ENCODE data around the gene TMEM80. TPM values are rescaled to one million over a fixed set of nuclear protein-coding genes. Genes with fewer than 3 reads are reported as not detected.
A peak's percentile ranks its signal among the peaks of the same experiment; 100 is the strongest.
"Not testable (repeated sequence)": the region's sequence is repeated elsewhere in the genome, so short reads cannot be mapped to it uniquely, and the experiment has no call there.

Gene TMEM80
- total and polyA plus RNA-seq, 4 donors = 10.0 to 38.9 (median 22.9) TPM

DNA sequence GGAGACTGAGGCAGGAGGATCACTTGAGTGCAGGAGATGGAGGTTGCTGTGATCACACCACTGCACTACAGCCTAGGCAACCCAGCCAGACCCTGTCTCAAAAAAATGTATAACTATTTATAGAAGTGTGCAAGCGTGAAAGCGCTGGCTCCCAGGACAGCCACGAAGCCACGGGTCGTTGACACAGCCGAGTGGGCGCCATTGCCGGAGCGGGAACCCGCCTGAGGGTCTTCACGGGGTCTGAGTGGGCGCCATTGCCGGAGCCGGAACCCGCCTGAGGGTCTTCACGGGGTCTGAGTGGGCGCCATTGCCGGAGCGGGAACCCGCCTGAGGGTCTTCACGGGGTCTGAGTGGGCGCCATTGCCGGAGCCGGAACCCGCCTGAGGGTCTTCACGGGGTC is 38.9 kb downstream of the TMEM80 start:
- not testable (repeated sequence) for H3K27me3 ChIP-seq (ENCODE audit: control insufficient read depth, insufficient read depth, low read length); H3K36me3 ChIP-seq (ENCODE audit: control insufficient read depth, insufficient read depth, low read length); H3K27ac ChIP-seq (ENCODE audit: low read depth, low read length); H3K4me3 ChIP-seq (ENCODE audit: low read depth, low read length); H3K9me3 ChIP-seq (ENCODE audit: control insufficient read depth, insufficient read depth, low read length); DNase-seq (ENCODE audit: low read depth in 4 of 6, low spot score in 6 of 6)
- H3K4me1 ChIP-seq (ENCODE audit: control insufficient read depth, insufficient read depth, low read length) = peaks cover 22% of the 10 kb centered on the region
- WGBS (ENCODE audit: insufficient coverage) = 99% methylated on average over 10 of the region's 26 CpGs

DNA sequence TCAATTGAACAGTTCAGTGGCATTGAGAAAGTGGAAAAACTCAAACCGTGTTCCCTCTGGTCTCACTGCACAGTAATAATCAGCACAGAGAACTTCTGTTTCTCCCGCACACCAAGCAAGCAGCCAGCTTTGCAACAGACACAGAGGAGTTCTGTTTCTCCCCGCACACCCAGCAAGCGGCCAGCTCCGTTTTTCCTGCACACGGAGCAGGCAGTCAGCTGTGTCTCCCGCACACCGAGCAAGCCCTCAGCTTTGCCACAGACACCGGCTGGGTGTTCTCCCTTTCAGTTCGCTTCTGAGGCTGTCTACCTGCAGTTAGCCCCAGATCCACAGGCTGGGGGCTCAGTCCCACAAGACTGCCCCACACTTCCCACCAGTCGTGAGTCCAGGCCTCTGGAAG is 41.8 kb downstream of the TMEM80 start:
- Histone ChIP-seq H3K27me3 (ENCODE audit: control insufficient read depth, insufficient read depth, low read length) (peaks cover 3% of the 10 kb centered on the region), H3K4me3 (ENCODE audit: low read depth, low read length) (no peak overlapping the region), H3K9me3 (ENCODE audit: control insufficient read depth, insufficient read depth, low read length) (no peaks in the 10 kb centered on the region), H3K4me1 (ENCODE audit: control insufficient read depth, insufficient read depth, low read length) (peaks cover 16% of the 10 kb centered on the region), H3K27ac (ENCODE audit: low read depth, low read length) (no peak overlapping the region), H3K36me3 (ENCODE audit: control insufficient read depth, insufficient read depth, low read length) (no peaks in the 10 kb centered on the region)
- DNase-seq (ENCODE audit: low read depth in 4 of 6, low spot score in 6 of 6) = peak in 1 of 6 donors; percentile 49
- 36% methylated on average over 11 of the region's 11 CpGs for WGBS (ENCODE audit: insufficient coverage)

DNA sequence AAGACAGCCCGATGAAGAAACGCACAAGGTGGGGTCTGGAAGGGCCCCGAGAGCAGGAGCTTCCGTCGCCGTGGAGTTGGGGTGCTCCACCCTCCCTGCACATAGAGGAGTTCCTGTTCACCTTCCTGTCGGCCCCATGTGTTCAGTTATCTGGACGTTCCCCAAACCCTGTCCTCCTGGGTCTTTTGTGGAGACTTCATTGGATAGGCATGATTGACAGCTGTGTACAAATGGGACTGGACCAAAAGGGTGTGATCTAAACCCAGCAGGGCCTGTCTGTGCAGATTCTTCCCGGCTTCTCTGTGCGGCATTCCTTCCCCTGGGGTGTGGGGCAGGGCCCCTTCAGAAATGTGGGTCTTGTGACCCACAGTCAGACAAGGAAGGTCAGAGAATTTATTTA is 42.3 kb downstream of the TMEM80 start:
- H3K27me3 ChIP-seq (ENCODE audit: control insufficient read depth, insufficient read depth, low read length); H3K36me3 ChIP-seq (ENCODE audit: control insufficient read depth, insufficient read depth, low read length); DNase-seq (ENCODE audit: low read depth in 4 of 6, low spot score in 6 of 6); H3K9me3 ChIP-seq (ENCODE audit: control insufficient read depth, insufficient read depth, low read length); H3K4me3 ChIP-seq (ENCODE audit: low read depth, low read length); H3K27ac ChIP-seq (ENCODE audit: low read depth, low read length): not testable (repeated sequence)
- WGBS (ENCODE audit: insufficient coverage) = 50% methylated on average over 9 of the region's 10 CpGs
- peaks cover 16% of the 10 kb centered on the region for H3K4me1 ChIP-seq (ENCODE audit: control insufficient read depth, insufficient read depth, low read length)

DNA sequence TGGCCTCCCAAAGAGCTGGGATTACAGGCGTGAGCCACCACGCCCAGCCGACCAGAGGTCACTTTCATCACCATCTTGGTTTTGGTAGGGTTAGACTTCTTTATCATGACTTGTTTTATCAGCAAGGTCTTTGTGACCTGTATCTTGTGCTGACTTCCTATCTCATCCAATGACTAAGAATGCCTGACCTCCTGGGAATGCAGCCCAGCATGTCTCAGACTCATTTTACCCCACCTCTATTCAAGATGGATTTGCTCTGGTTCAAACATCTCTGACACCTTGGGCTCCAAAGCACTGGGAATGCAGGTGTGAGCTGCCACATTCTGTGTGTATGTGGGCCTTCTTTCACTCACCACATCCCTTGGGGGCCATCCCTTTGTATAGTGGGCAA is 46.5 kb downstream of the TMEM80 start:
- Histone ChIP-seq H3K27ac (ENCODE audit: low read depth, low read length) (no peak overlapping the region), H3K9me3 (ENCODE audit: control insufficient read depth, insufficient read depth, low read length) (no peaks in the 10 kb centered on the region), H3K36me3 (ENCODE audit: control insufficient read depth, insufficient read depth, low read length) (no peaks in the 10 kb centered on the region), H3K4me3 (ENCODE audit: low read depth, low read length) (no peak overlapping the region), H3K4me1 (ENCODE audit: control insufficient read depth, insufficient read depth, low read length) (peaks cover 22% of the 10 kb centered on the region), H3K27me3 (ENCODE audit: control insufficient read depth, insufficient read depth, low read length) (peaks cover 3% of the 10 kb centered on the region)
- DNase-seq (ENCODE audit: low read depth in 4 of 6, low spot score in 6 of 6) = no peak
- no CpG with 5 or more reads among the region's 3 CpGs for WGBS (ENCODE audit: insufficient coverage)

DNA sequence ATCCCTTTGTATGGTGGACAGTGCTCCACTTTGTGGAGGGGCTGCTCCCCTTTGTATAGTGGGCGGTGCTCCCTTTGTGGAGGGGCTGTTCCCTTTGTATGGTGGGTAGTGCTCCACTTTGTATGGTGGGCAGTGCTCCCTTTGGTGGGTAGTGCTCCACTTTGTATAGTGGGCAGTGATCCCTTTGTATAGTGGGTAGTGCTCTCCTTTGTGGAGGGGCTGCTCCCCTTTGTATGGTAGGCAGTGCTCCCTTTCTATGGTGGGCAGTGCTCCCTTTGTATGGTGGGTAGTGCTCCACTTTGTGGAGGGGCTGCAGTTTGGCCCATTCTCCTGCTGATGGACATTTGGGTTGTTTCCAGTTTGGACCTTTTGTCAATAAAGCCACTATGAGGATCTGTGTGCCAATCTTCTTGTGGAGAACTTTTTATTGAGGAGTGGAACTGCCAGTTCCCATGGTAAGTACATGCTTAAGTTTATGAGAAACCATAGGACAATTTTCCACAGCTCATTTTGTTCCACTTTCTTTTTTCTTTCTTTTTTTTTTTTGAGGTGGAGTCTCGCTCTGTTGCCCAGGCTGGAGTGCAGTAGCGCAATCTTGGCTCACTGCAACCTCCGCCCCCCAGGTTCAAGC is 47.1 kb downstream of the TMEM80 start:
- no CpG with 5 or more reads among the region's 4 CpGs for WGBS (ENCODE audit: insufficient coverage)
- no peak for DNase-seq (ENCODE audit: low read depth in 4 of 6, low spot score in 6 of 6)
- Histone ChIP-seq H3K4me1 (ENCODE audit: control insufficient read depth, insufficient read depth, low read length) (peaks cover 17% of the 10 kb centered on the region), H3K36me3 (ENCODE audit: control insufficient read depth, insufficient read depth, low read length) (no peaks in the 10 kb centered on the region), H3K9me3 (ENCODE audit: control insufficient read depth, insufficient read depth, low read length) (no peaks in the 10 kb centered on the region), H3K27me3 (ENCODE audit: control insufficient read depth, insufficient read depth, low read length) (no peaks in the 10 kb centered on the region), H3K27ac (ENCODE audit: low read depth, low read length) (no peak overlapping the region), H3K4me3 (ENCODE audit: low read depth, low read length) (no peak overlapping the region)

DNA sequence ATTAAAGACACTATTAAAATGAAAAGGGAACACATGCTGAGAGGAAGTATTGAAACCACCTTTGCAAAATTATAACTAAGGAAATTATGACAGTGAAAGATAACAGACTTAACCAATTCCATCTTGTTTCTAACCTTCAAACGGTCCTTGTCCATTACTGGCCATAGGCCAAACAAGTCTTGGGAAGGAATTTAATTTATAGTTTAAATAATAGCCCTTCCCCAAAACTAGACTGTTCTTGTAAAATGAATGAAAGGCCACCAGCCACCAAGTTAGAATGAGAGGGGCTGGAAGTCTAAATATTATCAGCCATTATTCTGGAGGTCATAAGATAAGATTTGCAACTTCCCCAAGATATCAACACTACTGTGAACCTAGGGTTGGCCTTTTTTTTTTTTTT is 49.8 kb downstream of the TMEM80 start:
- Histone ChIP-seq H3K27me3 (ENCODE audit: control insufficient read depth, insufficient read depth, low read length) (no peaks in the 10 kb centered on the region), H3K4me3 (ENCODE audit: low read depth, low read length) (no peak overlapping the region), H3K4me1 (ENCODE audit: control insufficient read depth, insufficient read depth, low read length) (peaks cover 30% of the 10 kb centered on the region), H3K27ac (ENCODE audit: low read depth, low read length) (no peak overlapping the region), H3K36me3 (ENCODE audit: control insufficient read depth, insufficient read depth, low read length) (no peaks in the 10 kb centered on the region), H3K9me3 (ENCODE audit: control insufficient read depth, insufficient read depth, low read length) (no peaks in the 10 kb centered on the region)
- WGBS (ENCODE audit: insufficient coverage) = no CpG with 5 or more reads among the region's 1 CpG
- no peak for DNase-seq (ENCODE audit: low read depth in 4 of 6, low spot score in 6 of 6)

DNA sequence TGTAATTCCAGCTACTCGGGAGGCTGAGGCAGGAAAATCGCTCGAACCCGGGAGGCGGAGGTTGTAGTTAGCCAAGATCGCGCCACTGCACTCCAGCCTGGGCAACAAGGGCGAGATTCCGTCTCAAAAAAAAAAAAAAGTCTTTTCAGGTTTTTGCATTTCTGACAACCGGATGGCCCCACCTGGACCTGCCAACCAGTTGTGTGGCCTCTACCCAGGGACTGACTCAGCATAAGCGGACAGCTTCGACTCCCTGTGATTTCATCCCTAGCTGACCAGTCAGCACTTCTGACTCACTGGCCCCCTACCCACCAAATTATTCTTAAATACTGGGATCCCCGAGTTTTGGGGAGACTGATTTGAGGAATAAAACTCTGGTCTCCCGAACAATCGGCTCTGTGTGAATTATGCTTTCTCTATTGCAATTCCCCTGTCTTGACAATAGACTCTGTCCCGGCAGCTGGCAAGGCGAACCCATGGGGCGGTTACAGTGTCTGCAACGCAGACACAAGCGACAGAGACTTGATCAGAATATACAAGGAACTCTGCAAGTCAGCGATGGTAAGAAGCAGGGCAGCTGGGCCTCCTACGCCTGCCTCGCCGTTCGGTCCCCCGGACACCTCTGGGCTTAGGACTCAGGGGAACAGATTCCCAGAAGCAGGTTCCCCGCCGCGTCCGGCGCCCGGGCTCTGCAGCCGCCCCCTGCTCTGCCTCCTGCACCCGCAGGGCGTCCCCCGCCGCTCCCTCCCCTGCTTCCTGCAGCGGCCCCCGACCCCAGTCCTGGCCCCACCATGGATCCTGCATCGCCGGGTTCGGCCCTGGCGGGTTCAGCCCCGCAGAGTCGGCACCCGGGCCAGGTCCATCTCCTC is 50.9 kb downstream of the TMEM80 start:
- H3K27ac ChIP-seq (ENCODE audit: low read depth, low read length) = peak overlapping the region; percentile 86
- H3K4me3 ChIP-seq (ENCODE audit: low read depth, low read length) = peak overlapping the region; percentile 62
- no peaks in the 10 kb centered on the region for H3K27me3 ChIP-seq (ENCODE audit: control insufficient read depth, insufficient read depth, low read length)
- WGBS (ENCODE audit: insufficient coverage) = 19% methylated on average over 44 of the region's 46 CpGs
- H3K9me3 ChIP-seq (ENCODE audit: control insufficient read depth, insufficient read depth, low read length) = no peaks in the 10 kb centered on the region
- peaks cover 28% of the 10 kb centered on the region for H3K4me1 ChIP-seq (ENCODE audit: control insufficient read depth, insufficient read depth, low read length)
- peak in 3 of 6 donors; percentile 38 to 85 (median 74) for DNase-seq (ENCODE audit: low read depth in 4 of 6, low spot score in 6 of 6)
- no peaks in the 10 kb centered on the region for H3K36me3 ChIP-seq (ENCODE audit: control insufficient read depth, insufficient read depth, low read length)

DNA sequence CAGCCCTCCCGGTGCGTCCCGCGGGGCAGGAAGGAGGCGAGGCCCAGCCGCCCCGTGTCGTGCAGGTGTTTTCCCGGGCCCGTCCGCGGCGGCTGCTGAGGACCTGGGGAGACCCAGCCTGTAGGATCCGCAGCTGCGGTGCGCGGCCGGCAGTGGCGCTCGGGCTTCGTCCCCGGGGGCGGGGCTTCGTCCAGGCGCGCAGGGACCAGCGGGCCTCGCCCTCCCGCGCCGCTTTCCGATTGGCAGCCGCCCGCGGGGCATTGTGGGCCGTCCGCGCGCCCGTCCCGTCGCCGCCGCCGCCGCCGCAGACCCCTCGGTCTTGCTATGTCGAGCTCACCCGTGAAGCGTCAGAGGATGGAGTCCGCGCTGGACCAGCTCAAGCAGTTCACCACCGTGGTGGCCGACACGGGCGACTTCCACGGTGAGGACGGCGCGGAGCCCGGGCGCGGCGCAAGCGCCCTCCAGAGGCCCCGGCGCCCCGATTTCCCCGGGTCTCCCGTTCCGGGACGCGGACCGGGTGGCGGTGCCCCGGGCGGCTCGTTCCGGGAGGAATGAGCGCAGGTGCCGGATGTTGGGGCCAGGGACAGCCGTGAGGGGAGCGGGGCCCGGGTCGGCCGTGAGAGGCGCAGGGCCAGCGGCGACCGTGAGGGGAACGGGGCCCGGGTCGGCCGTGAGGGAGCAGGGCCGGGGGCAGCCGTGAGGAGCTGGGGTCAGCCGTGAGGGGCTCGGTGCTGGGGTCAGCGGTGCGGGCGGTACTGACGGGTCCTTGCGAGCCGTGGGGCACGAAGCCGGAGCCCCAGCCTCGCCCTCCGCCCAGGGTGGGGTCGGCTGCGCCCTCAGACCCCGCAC is 51.8 kb downstream of the TMEM80 start, which contains the start of gene TALDO1:
TSS of gene TALDO1 (plus strand) at position 307 of the 849 bp plus-strand sequence. CDS start at position 325, 18 bp downstream.
- under 1% methylated on average over 112 of the region's 112 CpGs for WGBS (ENCODE audit: insufficient coverage)
- peak; percentile 59 to 97 (median 84) for DNase-seq (ENCODE audit: low read depth in 4 of 6, low spot score in 6 of 6)
- peak within 1 kb of the TSS; percentile 62 for H3K4me3 ChIP-seq (ENCODE audit: low read depth, low read length)
- no peaks in the 10 kb centered on the region for H3K27me3 ChIP-seq (ENCODE audit: control insufficient read depth, insufficient read depth, low read length)
- peaks cover 28% of the 10 kb centered on the region for H3K4me1 ChIP-seq (ENCODE audit: control insufficient read depth, insufficient read depth, low read length)
- H3K27ac ChIP-seq (ENCODE audit: low read depth, low read length) = peak within 1 kb of the TSS; percentile 86
- H3K9me3 ChIP-seq (ENCODE audit: control insufficient read depth, insufficient read depth, low read length) = no peaks in the 10 kb centered on the region
- peaks cover 2% of the 10 kb centered on the region for H3K36me3 ChIP-seq (ENCODE audit: control insufficient read depth, insufficient read depth, low read length)

DNA sequence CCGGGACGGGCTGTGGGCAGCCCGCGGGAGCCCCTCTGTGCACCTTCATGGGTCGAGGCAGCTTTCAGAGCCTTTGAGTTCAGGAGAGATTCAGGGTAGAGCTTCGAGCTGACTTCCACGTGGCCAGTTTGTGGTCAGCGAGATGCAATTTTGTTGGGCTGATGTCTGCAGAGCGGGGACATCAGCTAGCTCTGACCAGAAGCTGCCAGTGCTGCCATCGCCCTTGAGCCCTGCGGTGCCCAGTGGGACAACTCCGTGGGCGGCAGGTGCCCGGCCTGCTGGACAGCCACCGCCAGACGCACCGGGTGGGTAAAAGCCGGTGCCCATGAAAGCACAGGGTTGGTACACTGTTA is 52.4 kb downstream of the TMEM80 start:
- WGBS (ENCODE audit: insufficient coverage) = 5% methylated on average over 18 of the region's 18 CpGs
- no peak for DNase-seq (ENCODE audit: low read depth in 4 of 6, low spot score in 6 of 6)
- Histone ChIP-seq H3K27me3 (ENCODE audit: control insufficient read depth, insufficient read depth, low read length) (no peaks in the 10 kb centered on the region), H3K4me1 (ENCODE audit: control insufficient read depth, insufficient read depth, low read length) (peaks cover 28% of the 10 kb centered on the region), H3K4me3 (ENCODE audit: low read depth, low read length) (peak overlapping the region; percentile 62), H3K36me3 (ENCODE audit: control insufficient read depth, insufficient read depth, low read length) (peaks cover 4% of the 10 kb centered on the region), H3K9me3 (ENCODE audit: control insufficient read depth, insufficient read depth, low read length) (no peaks in the 10 kb centered on the region), H3K27ac (ENCODE audit: low read depth, low read length) (no peak overlapping the region)
